Measurements from ENCODE around the gene CLDN5. TPM values are rescaled to one million over a fixed set of nuclear protein-coding genes. Genes with fewer than 3 reads are reported as not detected.

The CLDN5 gene
- total and polyA plus RNA-seq, 2 of the 4 experiments (the other 2 are of a cell fraction): 0.18 to 0.21 TPM

GRCh38 chr22:19565382-19566278 lies 41.4 kb upstream of the CLDN5 start:
- intact Hi-C loops (cut with micrococcal nuclease) (no loop called here), in situ Hi-C loops (cut with MboI; ENCODE audit: low sequenced_read_pairs) (no loop called here), dilution Hi-C loops (cut with HindIII; ENCODE audit: low sequenced_read_pairs, unreplicated experiment) (no loop called here)
- Histone ChIP-seq H3K4me2 (ENCODE audit: low read depth, low read length) (no peak overlapping the region), H4K5ac (ENCODE audit: low read depth, low read length) (no peak overlapping the region), H3K9me1 (ENCODE audit: insufficient read depth, low read length) (no peaks in the 10 kb centered on the region; the same call in none of the 2 replicates), H2BK15ac (ENCODE audit: low read depth, low read length) (no peak overlapping the region), H3K4me1 (ENCODE audit: control insufficient read depth, insufficient read depth, low read length) (peaks cover 4% of the 10 kb centered on the region), H3K4ac (ENCODE audit: low read depth, low read length) (no peak overlapping the region), H2BK120ac (ENCODE audit: low read depth, low read length) (no peak overlapping the region), H3K14ac (replicated peaks; ENCODE audit: low read depth, low read length) (no peak overlapping the region), H2AFZ (replicated peaks; ENCODE audit: low read length, poor library complexity) (no peak overlapping the region), H3K79me1 (ENCODE audit: low read depth in 1 of 2, low read length in 2 of 2) (no peaks in the 10 kb centered on the region), H3K36me3 (ENCODE audit: control insufficient read depth, insufficient read depth, low read length) (no peaks in the 10 kb centered on the region), H4K8ac (ENCODE audit: low read depth in 2 of 2, low read length in 2 of 2) (no peak overlapping the region), H3K9ac (ENCODE audit: low read depth, low read length) (no peak overlapping the region), H3K27ac (ENCODE audit: insufficient read depth, low read length) (no peak overlapping the region), H3K56ac (ENCODE audit: extremely low read depth, insufficient read depth, low read length) (no peak overlapping the region), H2AK5ac (ENCODE audit: low read depth, low read length) (no peak overlapping the region), H3K9me3 (ENCODE audit: control insufficient read depth, insufficient read depth, low read length) (no peaks in the 10 kb centered on the region), H4K91ac (ENCODE audit: insufficient read depth, low read depth, low read length) (no peak overlapping the region), H2BK5ac (ENCODE audit: low read depth, low read length, poor library complexity, severe bottlenecking) (no peak overlapping the region), H3K23ac (ENCODE audit: low read depth, low read length) (no peak overlapping the region), H2AK9ac (replicated peaks; ENCODE audit: low read depth, low read length, poor library complexity) (no peak overlapping the region), H4K20me1 (ENCODE audit: insufficient read depth, low read length) (no peaks in the 10 kb centered on the region), H3K27me3 (ENCODE audit: control insufficient read depth, insufficient read depth, low read length) (peaks cover 16% of the 10 kb centered on the region), H3K18ac (ENCODE audit: low read depth, low read length) (no peak overlapping the region), H2BK20ac (ENCODE audit: low read depth, low read length) (no peak overlapping the region), H3K4me3 (ENCODE audit: insufficient read depth, low read depth, low read length) (no peak overlapping the region)
- no TSS peak for BruUV-seq (replicated peaks)
- ATAC-seq (ENCODE audit: low read depth): no peak
- no CpG with 5 or more reads among the region's 11 CpGs for WGBS, 2 experiments (ENCODE audit: extremely low coverage in 2 of 2, insufficient read length in 1 of 2)
- TF ChIP-seq RAD21 (IDR thresholded peaks at IDR 0.05; ENCODE audit: low read length) (no peak), POLR2A (IDR thresholded peaks at IDR 0.05; ENCODE audit: low read depth, low read length) (no peak), MAFK (IDR thresholded peaks at IDR 0.05; ENCODE audit: low read depth, low read length) (no peak), MXI1 (IDR thresholded peaks at IDR 0.05; ENCODE audit: borderline replicate concordance, low read depth, low read length) (no peak), CEBPB (IDR thresholded peaks at IDR 0.05; ENCODE audit: low read depth, low read length) (no peak), USF2 (IDR thresholded peaks at IDR 0.05; ENCODE audit: low read depth, low read length) (no peak), CTCF (conservative IDR thresholded peaks at IDR 0.05; ENCODE audit: low read depth, low read length) (no peak), ELK1 (IDR thresholded peaks at IDR 0.05; ENCODE audit: borderline replicate concordance, low read depth, low read length) (no peak), CHD1 (IDR thresholded peaks at IDR 0.05; ENCODE audit: low read depth, low read length) (no peak), RFX5 (IDR thresholded peaks at IDR 0.05; ENCODE audit: low read depth, low read length) (no peak), MAZ (IDR thresholded peaks at IDR 0.05; ENCODE audit: borderline replicate concordance, low read depth, low read length) (no peak), RCOR1 (IDR thresholded peaks at IDR 0.05; ENCODE audit: insufficient replicate concordance, low read length) (no peak), BHLHE40 (IDR thresholded peaks at IDR 0.05; ENCODE audit: low read depth, low read length) (no peak), FOS (IDR thresholded peaks at IDR 0.05; ENCODE audit: low read depth, low read length) (no peak)
- DNase-seq: no peak
- POLR2A ChIA-PET (ENCODE audit: unreplicated experiment): no interaction called here
- CTCF ChIA-PET: no interaction called here
